Measurements from ENCODE around the gene IZUMO3.

IZUMO3 gene

GRCh38 chr9:24509850-24510249, 35.8 kb downstream of the IZUMO3 start:
- no peak for TF ChIP-seq ELF4 (IDR thresholded peaks at IDR 0.05)
- no peak for TF ChIP-seq SP1 (IDR thresholded peaks at IDR 0.05)
- TF ChIP-seq ARNT (IDR thresholded peaks at IDR 0.05): no peak
- TF ChIP-seq ZNF384 (IDR thresholded peaks at IDR 0.05): no peak
- no peak for TF ChIP-seq HDGF (IDR thresholded peaks at IDR 0.05; ENCODE audit: borderline replicate concordance)
- TF ChIP-seq LEF1 (IDR thresholded peaks at IDR 0.05; ENCODE audit: borderline replicate concordance): no peak
- TF ChIP-seq CTBP1 (IDR thresholded peaks at IDR 0.05; ENCODE audit: borderline replicate concordance): no peak
- no peak for TF ChIP-seq FOXM1 (IDR thresholded peaks at IDR 0.05; ENCODE audit: borderline replicate concordance)
- no peak for TF ChIP-seq FOXA1 (IDR thresholded peaks at IDR 0.05)
- TF ChIP-seq L3MBTL2 (conservative IDR thresholded peaks at IDR 0.05): no peak
- no peak for DNase-seq (ENCODE audit: extremely low spot score)
- POLR2A ChIA-PET: no interaction called here
- CTCF ChIA-PET: no interaction called here

GRCh38 chr9:24504521-24504920, 41.2 kb downstream of the IZUMO3 start:
- TF ChIP-seq LEF1 (IDR thresholded peaks at IDR 0.05; ENCODE audit: borderline replicate concordance): no peak
- TF ChIP-seq CTBP1 (IDR thresholded peaks at IDR 0.05; ENCODE audit: borderline replicate concordance): no peak
- no peak for TF ChIP-seq SUZ12 (IDR thresholded peaks at IDR 0.05)
- TF ChIP-seq FOXM1 (IDR thresholded peaks at IDR 0.05; ENCODE audit: borderline replicate concordance): no peak
- no peak for TF ChIP-seq PKNOX1 (IDR thresholded peaks at IDR 0.05)
- POLR2A ChIA-PET: no interaction called here
- DNase-seq (ENCODE audit: extremely low spot score): no peak
- CTCF ChIA-PET: no interaction called here

- TF ChIP-seq NFRKB (IDR thresholded peaks at IDR 0.05) (no peak), SP1 (IDR thresholded peaks at IDR 0.05) (no peak), SUZ12 (IDR thresholded peaks at IDR 0.05) (no peak), TARDBP (IDR thresholded peaks at IDR 0.05) (no peak), ZNF384 (IDR thresholded peaks at IDR 0.05) (no peak), ELF4 (IDR thresholded peaks at IDR 0.05) (no peak), FOXK2 (IDR thresholded peaks at IDR 0.05) (no peak)
- DNase-seq (ENCODE audit: extremely low spot score): no peak
- ChIA-PET POLR2A (no interaction called here), CTCF (no interaction called here)
Measured at GRCh38 chr9:24502206-24502937, 43.3 kb downstream of the IZUMO3 start.

GRCh38 chr9:24500761-24501160, 44.9 kb downstream of the IZUMO3 start:
- CTCF ChIA-PET: no interaction called here
- TF ChIP-seq SUZ12 (IDR thresholded peaks at IDR 0.05) (no peak), NFRKB (IDR thresholded peaks at IDR 0.05) (no peak), CTBP1 (IDR thresholded peaks at IDR 0.05; ENCODE audit: borderline replicate concordance) (no peak), FOXM1 (IDR thresholded peaks at IDR 0.05; ENCODE audit: borderline replicate concordance) (no peak), TARDBP (IDR thresholded peaks at IDR 0.05) (no peak), ZNF384 (IDR thresholded peaks at IDR 0.05) (no peak), BHLHE40 (IDR thresholded peaks at IDR 0.05; ENCODE audit: borderline replicate concordance) (no peak), LEF1 (IDR thresholded peaks at IDR 0.05; ENCODE audit: borderline replicate concordance) (no peak), L3MBTL2 (conservative IDR thresholded peaks at IDR 0.05) (no peak), FOXA1 (IDR thresholded peaks at IDR 0.05) (no peak), FOXK2 (IDR thresholded peaks at IDR 0.05) (no peak), PKNOX1 (IDR thresholded peaks at IDR 0.05) (no peak)
- POLR2A ChIA-PET: no interaction called here
- no peak for DNase-seq (ENCODE audit: extremely low spot score)

- CTCF ChIA-PET: no interaction called here
- no peak for DNase-seq (ENCODE audit: extremely low spot score)
- TF ChIP-seq HDGF (IDR thresholded peaks at IDR 0.05; ENCODE audit: borderline replicate concordance): no peak
- TF ChIP-seq ZNF384 (IDR thresholded peaks at IDR 0.05): no peak
- no peak for TF ChIP-seq NFRKB (IDR thresholded peaks at IDR 0.05)
- TF ChIP-seq ELF4 (IDR thresholded peaks at IDR 0.05): no peak
- no peak for TF ChIP-seq PKNOX1 (IDR thresholded peaks at IDR 0.05)
- TF ChIP-seq L3MBTL2 (conservative IDR thresholded peaks at IDR 0.05): no peak
- TF ChIP-seq BHLHE40 (IDR thresholded peaks at IDR 0.05; ENCODE audit: borderline replicate concordance): no peak
- no peak for TF ChIP-seq FOXA1 (IDR thresholded peaks at IDR 0.05)
- POLR2A ChIA-PET: no interaction called here
Measured at GRCh38 chr9:24498632-24499031, 47.1 kb downstream of the IZUMO3 start.

- ChIA-PET POLR2A (no interaction called here), CTCF (no interaction called here)
- no peak for DNase-seq (ENCODE audit: extremely low spot score)
- TF ChIP-seq HDGF (IDR thresholded peaks at IDR 0.05; ENCODE audit: borderline replicate concordance) (no peak), FOXM1 (IDR thresholded peaks at IDR 0.05; ENCODE audit: borderline replicate concordance) (no peak), TARDBP (IDR thresholded peaks at IDR 0.05) (no peak), ELF4 (IDR thresholded peaks at IDR 0.05) (no peak), BHLHE40 (IDR thresholded peaks at IDR 0.05; ENCODE audit: borderline replicate concordance) (no peak), CTBP1 (IDR thresholded peaks at IDR 0.05; ENCODE audit: borderline replicate concordance) (no peak), L3MBTL2 (conservative IDR thresholded peaks at IDR 0.05) (no peak)
Measured at GRCh38 chr9:24497671-24498070, 48.0 kb downstream of the IZUMO3 start.
